Epithelial cell of proximal tubule (primary cell): ENCODE data around the gene OR5B3. TPM values are rescaled to one million over a fixed set of nuclear protein-coding genes. Genes with fewer than 3 reads are reported as not detected.

Experiments
- DNase-seq: peaks from one replicate; pipeline ENCODE4 v3.0.0-alpha.2; 2011; ENCODE audit warnings: low read depth
- H3K4me3 ChIP-seq: 2 replicates; pipeline ENCODE4 v1.5.1; 2011; ENCODE audit warnings: low read depth, mild to moderate bottlenecking, low read length
- CTCF ChIP-seq: conservative IDR thresholded peaks from 2 replicates; pipeline ENCODE4 v1.5.1; 2012; ENCODE audit warnings: low read depth, mild to moderate bottlenecking, low read length
- total RNA-seq: library from RNA; depleted of rRNA; stranded (reverse); fragments of >200 nt; gene quantifications from 2 replicates; pipeline ENCODE4 v1.2.3, GENCODE V29; 2015

Gene OR5B3
- total RNA-seq, 1 donor from 2014 or later: not detected

GRCh38 chr11:58391879-58392278 is 14.8 kb downstream of the OR5B3 start:
- DNase-seq: no peak
- no peak for TF ChIP-seq CTCF
- H3K4me3 ChIP-seq: no peak overlapping the region

GRCh38 chr11:58390551-58391063 is 16.1 kb downstream of the OR5B3 start:
- no peak for DNase-seq
- no peak overlapping the region for H3K4me3 ChIP-seq
- TF ChIP-seq CTCF: no peak

GRCh38 chr11:58358969-58359368 is 47.7 kb downstream of the OR5B3 start, which contains the start of gene OR5B17:
TSS of gene OR5B17 (minus strand) at chr11:58359069. CDS start at chr11:58359069, 0 bp downstream.
- no peak within 1 kb of the TSS for H3K4me3 ChIP-seq
- DNase-seq: no peak
- no peak for TF ChIP-seq CTCF

- no peak overlapping the region for H3K4me3 ChIP-seq
- no peak for TF ChIP-seq CTCF
- no peak for DNase-seq
Observed at GRCh38 chr11:58354727-58355126, 51.9 kb downstream of the OR5B3 start.

Other genes with a start within 250 kb of the OR5B3 start
- gene OR9Q2, start 217.8 kb downstream of the OR5B3 start, total RNA-seq: not detected in 2 replicates
- not detected in 2 replicates for gene OR1S2, start 202.7 kb downstream of the OR5B3 start, total RNA-seq
- not detected in 2 replicates for gene OR1S1, start 194.2 kb downstream of the OR5B3 start, total RNA-seq
- gene OR10Q1, start 178.0 kb downstream of the OR5B3 start, total RNA-seq: not detected in 2 replicates
- not detected in 2 replicates for gene OR10W1, start 138.6 kb downstream of the OR5B3 start, total RNA-seq
- not detected in 2 replicates for gene OR5B17, start 47.8 kb downstream of the OR5B3 start, total RNA-seq
- gene OR5B2, start 21.2 kb upstream of the OR5B3 start, total RNA-seq: not detected in 2 replicates
- not detected in 2 replicates for gene OR5B12, start 35.4 kb upstream of the OR5B3 start, total RNA-seq
- gene OR5B21, start 101.2 kb upstream of the OR5B3 start, total RNA-seq: not detected in 2 replicates
- gene LPXN, start 169.0 kb upstream of the OR5B3 start, total RNA-seq: 0.94 and 1.4 TPM in 2 replicates
- gene ZFP91, start 172.2 kb upstream of the OR5B3 start, total RNA-seq: 25.8 and 31.8 TPM in 2 replicates
- gene CNTF, start 215.8 kb upstream of the OR5B3 start, total RNA-seq: 0.29 and 1.2 TPM in 2 replicates